SH-SY5Y (cell line): ENCODE measurements around the gene RASIP1.

Source experiments
- GATA2 ChIP-seq: IDR thresholded peaks from 2 replicates; pipeline ENCODE4 v1.6.1; 2011; ENCODE audit warnings: mild to moderate bottlenecking, low read depth, low read length
- GATA3 ChIP-seq: IDR thresholded peaks from 2 replicates; pipeline ENCODE4 v1.6.1; 2011; ENCODE audit warnings: low read depth, mild to moderate bottlenecking, low read length, moderate library complexity

- TF ChIP-seq GATA3 (no peak), GATA2 (no peak)
These were observed 44.1 kb upstream of the RASIP1 start for GRCh38 chr19:48784527-48784926.
